NCI-H2029 (cell line): ENCODE measurements around the gene OR6N2.

Source experiments
- DNase-seq: peaks from one replicate; lab custom pipeline; 2025; lab: John Stamatoyannopoulos, UW

Gene OR6N2

GRCh38 chr1:158781104-158781503 is at the start of gene OR6N2:
Gene OR6N2 (minus strand): TSS chr1:158781204. CDS start chr1:158777635, 3,569 bp downstream.
- no peak for DNase-seq

GRCh38 chr1:158830074-158830677 is 49.2 kb upstream of the OR6N2 start:
- no peak for DNase-seq

- DNase-seq, result no peak
Observed at GRCh38 chr1:158821723-158822122, 40.7 kb upstream of the OR6N2 start.

GRCh38 chr1:158819461-158820443 is 38.7 kb upstream of the OR6N2 start:
- DNase-seq, result no peak

- no peak for DNase-seq
Observed at GRCh38 chr1:158818975-158819431, 38.0 kb upstream of the OR6N2 start.

- DNase-seq, result no peak
Observed at GRCh38 chr1:158818560-158818959, 37.6 kb upstream of the OR6N2 start.

- DNase-seq, result no peak
Observed at GRCh38 chr1:158814970-158815369, 34.0 kb upstream of the OR6N2 start.

GRCh38 chr1:158813164-158813563 is 32.2 kb upstream of the OR6N2 start:
- no peak for DNase-seq

GRCh38 chr1:158812336-158812735 is 31.3 kb upstream of the OR6N2 start:
- no peak for DNase-seq

- no peak for DNase-seq
Observed at GRCh38 chr1:158810311-158810710, 29.3 kb upstream of the OR6N2 start.

- no peak for DNase-seq
Observed at GRCh38 chr1:158809862-158810261, 28.9 kb upstream of the OR6N2 start.

- no peak for DNase-seq
Observed at GRCh38 chr1:158809256-158809655, 28.3 kb upstream of the OR6N2 start.

- DNase-seq, result no peak
Observed at GRCh38 chr1:158806916-158807536, 26.0 kb upstream of the OR6N2 start.

- DNase-seq, result no peak
Observed at GRCh38 chr1:158803678-158804077, 22.7 kb upstream of the OR6N2 start.

- DNase-seq, result no peak
Observed at GRCh38 chr1:158801396-158801795, 20.4 kb upstream of the OR6N2 start.

GRCh38 chr1:158800526-158800925 is 19.5 kb upstream of the OR6N2 start:
- no peak for DNase-seq

GRCh38 chr1:158799689-158800088 is 18.7 kb upstream of the OR6N2 start:
- no peak for DNase-seq

- DNase-seq, result no peak
Observed at GRCh38 chr1:158798531-158798930, 17.5 kb upstream of the OR6N2 start.

- DNase-seq, result no peak
Observed at GRCh38 chr1:158794247-158794646, 13.2 kb upstream of the OR6N2 start.

- no peak for DNase-seq
Observed at GRCh38 chr1:158793604-158794003, 12.6 kb upstream of the OR6N2 start.

- no peak for DNase-seq
Observed at GRCh38 chr1:158771950-158772866, 8.8 kb downstream of the OR6N2 start, which contains the start of gene OR6N1. Gene OR6N1 (minus strand): TSS chr1:158772195. CDS start chr1:158766682, 5,513 bp downstream.
